Activated CD8-positive, alpha-beta memory T cell treated with anti-CD3 and anti-CD28 coated beads for 24 hours (primary cell): Measurements from ENCODE around the gene PRKAG1.

Experiments
- DNase-seq: peaks from one replicate; pipeline ENCODE4 v3.0.0-alpha.2; 2020

Gene PRKAG1

DNA sequence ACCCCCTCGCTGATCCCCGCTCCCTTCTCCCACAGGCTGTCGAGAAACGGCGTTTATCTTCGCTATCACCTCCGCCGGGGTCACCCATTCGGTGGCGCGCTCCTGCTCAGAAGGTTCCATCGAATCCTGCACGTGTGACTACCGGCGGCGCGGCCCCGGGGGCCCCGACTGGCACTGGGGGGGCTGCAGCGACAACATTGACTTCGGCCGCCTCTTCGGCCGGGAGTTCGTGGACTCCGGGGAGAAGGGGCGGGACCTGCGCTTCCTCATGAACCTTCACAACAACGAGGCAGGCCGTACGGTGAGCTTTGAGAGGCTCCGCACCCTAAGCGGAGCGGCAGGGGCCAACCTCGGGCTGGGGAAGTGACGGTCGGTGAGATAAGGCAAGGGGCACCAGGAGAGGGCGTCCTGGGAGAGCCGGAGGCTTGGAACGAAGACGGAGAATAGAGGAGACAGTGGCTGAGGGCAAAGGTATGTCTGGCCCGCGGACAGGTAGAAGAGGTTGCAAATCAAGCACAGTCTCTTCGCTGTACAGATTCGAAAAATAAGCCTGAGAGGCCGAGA lies 38.1 kb downstream of the PRKAG1 start:
- peak; percentile 73 for DNase-seq

DNA sequence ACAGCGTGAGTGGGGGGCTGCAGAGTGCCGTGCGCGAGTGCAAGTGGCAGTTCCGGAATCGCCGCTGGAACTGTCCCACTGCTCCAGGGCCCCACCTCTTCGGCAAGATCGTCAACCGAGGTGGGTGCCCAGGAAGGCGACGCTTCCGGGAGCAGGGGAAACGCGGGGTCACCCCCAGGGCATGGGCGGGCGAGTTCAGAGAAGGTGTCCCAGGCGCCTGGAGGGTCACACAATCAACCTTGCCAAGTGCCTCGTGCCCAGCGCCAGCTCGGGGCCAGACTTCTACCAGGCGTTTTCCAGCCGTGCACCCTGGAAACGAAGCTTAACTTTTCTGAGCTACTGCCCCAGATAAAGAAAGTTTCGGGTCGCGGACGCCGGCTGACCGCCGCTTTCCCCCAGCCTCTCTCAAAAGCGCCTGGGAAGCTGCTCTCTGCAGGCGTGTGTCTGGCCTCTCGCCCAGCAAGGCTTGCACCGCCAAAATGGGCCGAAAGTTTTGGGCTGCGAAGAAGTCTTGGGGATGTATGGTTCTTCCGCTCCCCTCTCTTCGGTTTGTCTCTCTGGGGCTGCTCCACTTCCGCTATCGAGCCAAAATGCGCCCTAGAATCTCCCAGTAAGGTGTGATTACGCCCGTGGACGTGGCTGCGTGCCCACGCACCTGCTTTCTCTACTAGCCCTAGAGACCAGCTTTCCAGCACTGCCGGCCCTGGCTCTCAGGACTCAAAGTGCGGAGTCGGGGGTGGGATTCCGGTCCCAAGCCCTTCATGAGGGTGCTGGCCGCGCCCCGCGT lies 38.8 kb downstream of the PRKAG1 start:
- peak; percentile 72 for DNase-seq

DNA sequence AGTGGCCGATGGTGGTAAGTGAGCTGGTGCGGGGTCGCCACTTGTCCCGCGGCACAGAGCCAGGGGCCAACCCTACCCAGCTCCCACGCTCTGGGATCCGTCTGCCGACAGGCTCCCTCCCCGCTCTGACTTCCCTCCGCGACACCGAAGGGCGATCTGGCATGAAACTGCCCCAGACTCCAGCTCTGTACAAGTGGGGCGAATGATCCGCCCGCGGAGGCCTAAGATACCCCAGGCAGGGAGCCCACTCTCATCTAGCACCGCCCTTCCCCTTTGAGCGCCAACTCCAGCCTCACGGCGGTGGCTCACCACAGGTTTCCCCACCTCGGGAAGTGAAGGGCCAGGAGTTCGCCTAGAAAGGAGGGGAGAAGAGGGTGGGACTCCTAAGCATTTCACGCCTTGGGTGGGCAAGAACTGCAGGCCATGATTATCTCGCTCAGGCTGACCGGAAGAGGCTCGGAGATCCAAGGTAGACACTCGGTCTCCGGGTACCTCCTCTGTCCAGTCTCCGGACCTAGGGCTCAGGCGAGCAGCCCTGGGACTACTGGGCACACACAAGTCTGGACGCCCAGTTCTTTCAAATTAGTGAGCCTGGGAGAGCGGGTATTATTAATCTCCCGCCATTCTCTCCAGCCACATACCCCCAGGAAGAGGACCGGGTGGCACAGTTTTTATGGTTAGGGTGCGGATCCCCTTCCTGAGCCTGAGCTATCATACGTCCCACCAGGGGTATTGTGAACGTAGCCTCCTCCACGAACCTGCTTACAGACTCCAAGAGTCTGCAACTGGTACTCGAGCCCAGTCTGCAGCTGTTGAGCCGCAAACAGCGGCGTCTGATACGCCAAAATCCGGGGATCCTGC lies 39.6 kb downstream of the PRKAG1 start:
- DNase-seq = peak; percentile 71

DNA sequence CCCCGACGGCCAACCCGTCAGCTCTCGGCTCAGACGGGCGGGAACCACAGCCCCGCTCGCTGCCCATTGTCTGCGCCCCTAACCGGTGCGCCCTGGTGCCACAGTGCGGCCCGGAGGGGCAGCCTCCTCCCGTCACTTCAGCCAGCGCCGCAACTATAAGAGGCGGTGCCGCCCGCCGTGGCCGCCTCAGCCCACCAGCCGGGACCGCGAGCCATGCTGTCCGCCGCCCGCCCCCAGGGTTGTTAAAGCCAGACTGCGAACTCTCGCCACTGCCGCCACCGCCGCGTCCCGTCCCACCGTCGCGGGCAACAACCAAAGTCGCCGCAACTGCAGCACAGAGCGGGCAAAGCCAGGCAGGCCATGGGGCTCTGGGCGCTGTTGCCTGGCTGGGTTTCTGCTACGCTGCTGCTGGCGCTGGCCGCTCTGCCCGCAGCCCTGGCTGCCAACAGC lies 40.3 kb downstream of the PRKAG1 start, which contains the start of gene WNT1:
Gene WNT1, plus strand, starts transcription at position 32 of the 450 bp plus-strand sequence. Its CDS starts 329 bp downstream, at position 361.
- DNase-seq = peak; percentile 70

DNA sequence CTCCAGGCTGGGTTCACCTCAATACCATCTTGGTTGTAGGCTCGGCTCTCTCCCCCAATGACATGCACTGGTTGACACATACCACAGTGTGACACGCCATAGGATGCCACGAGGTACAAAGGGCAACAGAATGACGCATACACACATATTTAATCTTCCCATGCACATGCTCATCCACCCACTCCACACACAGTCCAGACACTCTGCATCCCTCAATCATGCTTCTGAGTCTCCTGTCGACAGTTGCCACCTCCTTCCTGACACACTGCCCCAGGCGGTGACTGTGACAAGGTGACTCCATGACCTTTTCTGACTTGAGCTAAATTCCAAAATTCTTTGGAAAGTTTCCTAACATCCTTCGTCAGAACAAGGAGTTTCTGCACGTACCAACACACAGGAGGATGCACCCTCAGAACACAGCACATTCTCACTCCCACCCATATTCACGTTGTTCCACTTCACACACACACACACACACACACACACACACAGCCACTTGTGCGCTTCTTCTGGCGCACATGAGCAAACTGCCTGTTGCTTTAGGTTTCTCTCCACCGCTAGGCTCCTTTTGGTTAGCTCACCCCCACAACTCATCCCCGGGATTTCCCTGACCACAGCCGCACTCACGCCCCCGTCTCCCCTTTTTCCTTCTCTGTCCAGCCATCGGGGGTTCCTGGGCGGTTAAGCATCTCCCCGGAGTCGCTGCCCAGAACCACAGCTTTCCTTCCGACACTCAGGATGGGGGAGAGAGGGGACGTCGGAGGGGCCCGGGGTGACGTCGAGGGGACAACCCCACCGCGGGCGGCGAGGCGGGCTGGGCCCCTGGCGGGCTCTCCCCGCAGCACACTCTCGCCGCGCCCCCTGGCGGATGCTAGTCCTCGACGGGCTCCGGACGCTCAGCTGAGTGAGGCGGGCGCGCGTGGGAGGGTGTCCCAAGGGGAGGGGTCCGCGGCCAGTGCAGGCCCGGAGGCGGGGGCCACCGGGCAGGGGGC lies 41.0 kb downstream of the PRKAG1 start:
- DNase-seq = peak; percentile 93

DNA sequence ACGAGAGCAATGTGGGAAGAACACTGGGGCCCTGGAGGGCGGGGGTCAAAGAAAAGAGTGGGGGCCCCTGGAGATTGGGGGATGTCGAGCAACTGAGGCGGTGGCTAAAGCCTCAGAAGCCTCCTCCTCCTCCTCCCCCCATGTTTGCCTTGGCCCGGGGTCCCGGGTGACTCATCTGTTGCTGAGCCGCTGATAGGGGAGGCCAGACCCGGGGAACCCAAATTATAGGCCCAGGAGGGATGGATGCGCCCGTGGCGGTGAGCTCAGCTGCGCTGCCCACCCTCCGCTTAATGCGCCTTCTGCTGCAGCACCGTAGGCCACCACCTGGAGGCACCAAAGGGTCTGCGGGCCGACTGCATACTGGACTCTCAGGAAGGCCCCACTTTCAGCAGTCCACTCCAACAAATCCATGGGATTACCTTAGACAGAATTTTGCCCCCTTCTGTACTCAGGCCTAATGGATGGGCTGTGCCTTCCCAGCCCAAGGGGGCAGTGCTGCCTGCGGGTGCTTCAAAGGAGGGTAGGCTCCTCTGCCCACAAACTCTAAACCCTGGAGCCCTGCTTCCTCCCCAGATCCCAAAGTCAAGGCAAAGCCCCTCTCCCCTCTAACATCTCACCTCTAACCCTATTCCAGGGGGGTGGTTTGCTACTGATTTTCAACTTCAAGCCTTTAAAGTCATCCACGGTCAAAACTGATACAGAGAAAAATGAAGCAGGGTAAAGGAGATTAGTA lies 44.5 kb downstream of the PRKAG1 start:
- peak; percentile 73 for DNase-seq

DNA sequence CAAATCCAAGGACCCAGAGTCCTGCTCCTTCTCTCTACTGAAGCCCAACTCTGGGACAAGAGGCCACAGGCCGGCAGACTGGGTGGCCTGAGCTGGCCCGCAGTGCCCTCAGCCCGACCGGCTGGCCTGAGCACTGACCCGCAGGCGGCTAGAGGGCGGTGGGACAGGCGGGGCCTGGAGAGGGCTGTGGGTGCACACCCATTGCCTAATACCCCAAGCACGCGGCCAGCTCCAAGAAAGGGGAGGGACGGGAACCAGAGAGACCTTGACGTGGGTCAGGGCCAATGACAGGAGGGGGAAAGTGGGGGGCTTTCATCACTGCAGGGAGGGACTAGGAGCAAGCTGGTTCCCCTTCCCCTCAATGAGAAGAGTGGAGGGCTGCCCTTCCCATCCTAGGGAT lies 45.0 kb downstream of the PRKAG1 start:
- DNase-seq = no peak

DNA sequence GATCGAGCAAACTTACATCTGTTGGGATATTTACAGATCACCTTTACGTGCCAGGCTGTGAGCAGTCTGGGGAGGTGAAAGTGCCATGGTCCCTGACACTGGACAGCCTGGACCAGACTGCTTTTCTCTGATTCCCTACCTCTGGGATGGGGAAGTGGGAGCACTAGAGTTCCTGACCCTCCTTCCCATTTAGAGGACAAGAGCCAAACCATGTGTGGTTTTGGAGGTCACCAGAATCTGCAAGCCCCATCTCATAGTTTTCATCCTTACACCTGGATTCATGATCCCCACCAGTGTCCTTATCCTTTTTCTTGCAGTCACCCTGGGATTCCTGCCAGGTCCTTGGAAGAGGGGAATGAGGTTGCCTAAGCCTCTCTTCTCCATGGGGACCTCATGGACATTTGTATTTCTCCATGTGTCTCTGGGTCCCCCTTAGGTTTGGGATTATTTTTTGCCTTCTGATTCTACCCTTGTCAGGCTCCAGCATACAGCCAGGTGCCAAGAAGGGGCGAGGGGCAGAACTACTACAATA lies 45.6 kb downstream of the PRKAG1 start:
- DNase-seq = no peak

DNA sequence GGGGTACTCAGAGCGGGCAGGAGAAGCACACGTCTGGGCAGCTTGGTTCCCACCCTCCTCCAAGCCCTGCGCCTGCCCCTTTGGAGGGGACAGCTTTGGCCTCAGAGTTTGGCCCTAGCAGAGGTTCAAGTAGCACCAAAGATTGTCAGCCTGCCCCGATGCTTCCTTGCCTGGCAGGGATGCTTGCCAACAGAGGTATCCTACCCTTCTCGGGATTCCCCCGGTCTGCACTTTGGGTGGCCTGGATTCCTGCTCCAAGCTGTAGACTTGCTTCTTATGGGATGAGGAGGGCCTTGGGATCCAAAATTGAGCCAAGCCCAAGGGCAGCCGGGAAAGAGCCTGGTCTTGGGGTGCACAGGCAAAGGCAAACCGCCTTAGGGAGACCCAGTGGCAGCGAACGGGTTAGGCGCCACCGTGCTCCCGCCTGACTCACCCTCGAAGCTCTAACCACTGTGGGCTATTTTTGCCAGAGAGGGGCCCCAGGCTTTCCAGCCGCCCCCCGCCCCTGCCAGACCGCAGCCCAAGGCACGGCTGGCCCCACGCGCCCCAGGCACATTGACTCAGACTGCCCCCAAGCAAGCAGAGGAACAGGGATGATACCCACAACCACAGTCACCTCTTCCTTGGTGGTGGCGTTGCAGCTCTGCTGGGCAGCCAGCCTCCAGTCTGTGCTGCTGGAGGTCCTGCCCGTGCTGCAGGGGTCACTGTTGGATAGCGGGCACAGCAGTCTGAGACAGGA lies 46.2 kb downstream of the PRKAG1 start:
- DNase-seq = peak; percentile 76

DNA sequence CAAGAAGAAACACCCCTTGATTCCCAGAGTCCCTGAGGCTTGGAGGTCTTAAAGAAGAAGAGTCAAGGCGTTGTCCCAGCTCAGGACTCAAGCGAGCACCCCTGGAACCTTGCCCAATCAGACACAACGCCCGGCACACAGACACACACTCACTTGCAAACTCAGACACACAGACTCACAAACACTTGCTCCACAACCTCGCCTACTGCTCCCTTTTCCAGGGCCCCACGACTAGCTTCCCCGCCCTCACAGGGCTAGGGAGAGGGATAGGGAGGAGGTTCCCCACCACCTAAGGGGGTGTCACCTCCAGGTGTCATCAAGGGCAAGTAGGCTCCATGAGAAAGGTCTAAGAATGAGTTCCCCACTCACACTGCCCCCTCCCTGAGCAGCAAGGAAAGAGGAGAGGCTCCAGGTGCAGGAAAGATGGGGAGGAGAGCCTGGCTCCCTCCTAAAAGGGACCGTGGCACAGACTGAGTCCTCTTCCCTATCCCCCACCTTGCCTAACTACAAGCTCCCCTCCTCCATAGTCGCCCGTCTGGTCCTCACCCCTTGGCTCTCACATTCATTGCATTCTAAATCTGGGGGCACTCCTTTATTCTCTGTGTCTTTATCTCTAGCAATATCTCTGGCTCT lies 47.8 kb downstream of the PRKAG1 start:
- DNase-seq = peak; percentile 61

DNA sequence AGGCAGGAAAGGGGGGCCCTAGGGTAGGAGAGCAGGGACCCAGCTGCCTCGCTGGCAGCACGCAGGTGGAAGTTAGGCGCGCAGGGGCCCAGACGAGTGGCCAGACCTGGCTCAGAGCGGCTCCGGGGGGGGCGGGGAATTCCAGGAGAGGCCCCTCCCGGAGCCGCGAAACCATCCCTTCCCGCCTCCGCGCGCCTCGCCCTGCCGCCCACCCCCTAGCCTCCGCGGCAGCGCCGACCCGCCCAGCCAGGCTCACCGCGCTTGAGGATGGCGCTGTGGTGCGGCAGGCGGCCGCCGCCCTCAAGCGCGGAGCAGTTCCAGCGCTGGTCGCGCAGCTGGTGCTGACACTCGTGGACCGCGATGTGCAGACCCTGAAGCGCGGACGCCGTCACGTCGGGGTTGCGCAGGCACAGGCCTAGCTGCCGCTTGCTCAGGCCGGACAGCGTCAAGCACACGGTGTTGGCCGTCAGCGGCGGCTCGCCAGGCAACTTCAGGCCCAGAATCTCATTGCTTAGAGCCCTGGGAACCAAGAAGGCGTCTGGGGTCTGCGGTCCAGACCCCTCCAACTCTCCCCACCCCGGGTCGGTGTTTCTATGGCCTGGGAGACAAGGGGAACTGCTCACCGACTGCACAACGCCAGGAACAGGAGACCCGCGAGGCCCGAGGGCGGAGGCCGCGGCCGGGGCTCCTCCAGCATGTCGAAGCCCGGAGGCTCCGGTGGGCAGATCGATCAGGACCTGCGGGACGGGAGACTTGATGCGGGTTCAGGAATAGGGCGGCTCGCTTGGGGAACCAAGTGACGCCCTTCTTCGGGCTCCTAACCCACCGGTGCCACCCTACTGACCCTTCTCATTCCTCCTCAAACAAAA lies 48.5 kb downstream of the PRKAG1 start:
- peak; percentile 72 for DNase-seq

DNA sequence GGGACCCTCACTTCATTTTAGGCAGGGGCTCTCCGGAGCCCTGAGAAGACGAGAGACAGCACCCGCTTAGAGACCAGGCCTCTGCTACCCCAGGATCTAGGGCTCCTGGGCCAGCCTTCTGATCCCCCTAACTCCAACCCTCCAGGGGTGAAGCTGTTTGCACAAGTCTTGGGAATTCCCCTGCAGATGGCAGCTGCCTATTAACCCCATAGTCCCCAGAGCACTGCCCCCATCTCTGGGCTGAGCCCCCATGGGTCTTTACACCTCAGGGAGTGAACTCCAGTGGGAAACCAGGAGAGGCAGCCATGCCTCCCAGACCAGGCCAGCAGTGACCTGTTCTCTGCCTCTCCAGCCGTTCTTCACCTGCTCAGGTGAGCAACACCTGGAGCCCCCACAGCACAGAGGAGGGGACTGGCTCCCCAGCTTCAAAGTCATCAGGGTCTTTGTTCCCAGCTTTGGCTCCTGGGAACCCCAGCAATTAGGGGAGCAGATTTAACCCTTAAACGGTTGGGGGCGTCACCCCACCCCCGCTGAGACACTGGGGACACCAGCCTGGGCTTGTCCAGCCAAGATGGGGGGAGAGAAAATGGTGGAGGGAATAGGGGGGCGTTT lies 49.3 kb downstream of the PRKAG1 start:
- no peak for DNase-seq

DNA sequence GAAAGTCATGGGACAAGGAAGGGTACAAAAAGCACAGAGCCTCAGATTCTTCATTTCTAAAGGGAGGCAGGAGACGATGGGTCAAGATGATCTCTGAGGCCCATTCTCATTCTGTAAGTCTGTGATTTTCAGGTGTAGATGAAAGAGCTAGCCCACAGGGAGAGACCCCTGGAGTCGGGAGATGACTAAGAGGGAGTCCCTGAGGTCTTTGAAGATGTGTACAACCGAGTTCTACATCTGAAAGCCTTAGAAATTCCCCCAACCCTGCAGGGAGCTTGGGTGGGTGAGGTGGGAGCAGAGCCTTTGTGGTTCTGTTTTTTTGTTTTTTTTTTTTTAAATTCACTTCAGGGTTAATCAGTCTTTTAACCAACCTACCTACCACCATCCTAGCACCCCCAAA lies 50.1 kb downstream of the PRKAG1 start:
- no peak for DNase-seq

DNA sequence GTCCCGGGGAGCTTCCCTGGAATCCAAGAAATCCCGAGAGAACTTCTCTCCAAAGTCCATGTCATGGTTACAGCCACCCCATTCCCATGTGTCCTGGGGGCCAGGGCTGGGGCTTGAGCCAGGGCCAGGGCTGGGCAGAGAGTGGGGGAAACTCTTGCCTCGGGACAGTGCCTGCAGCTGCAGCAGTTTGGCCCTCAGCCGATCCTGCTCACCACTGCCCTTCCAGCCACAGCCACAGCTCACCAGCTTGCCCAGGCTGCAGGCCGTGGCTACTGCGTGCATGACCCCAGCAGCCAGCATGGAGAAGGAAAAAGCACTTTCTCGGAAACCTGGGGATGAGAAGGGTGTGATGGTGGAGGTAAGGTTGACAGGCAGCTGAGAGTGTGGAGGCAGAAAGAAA lies 50.6 kb downstream of the PRKAG1 start:
- no peak for DNase-seq

DNA sequence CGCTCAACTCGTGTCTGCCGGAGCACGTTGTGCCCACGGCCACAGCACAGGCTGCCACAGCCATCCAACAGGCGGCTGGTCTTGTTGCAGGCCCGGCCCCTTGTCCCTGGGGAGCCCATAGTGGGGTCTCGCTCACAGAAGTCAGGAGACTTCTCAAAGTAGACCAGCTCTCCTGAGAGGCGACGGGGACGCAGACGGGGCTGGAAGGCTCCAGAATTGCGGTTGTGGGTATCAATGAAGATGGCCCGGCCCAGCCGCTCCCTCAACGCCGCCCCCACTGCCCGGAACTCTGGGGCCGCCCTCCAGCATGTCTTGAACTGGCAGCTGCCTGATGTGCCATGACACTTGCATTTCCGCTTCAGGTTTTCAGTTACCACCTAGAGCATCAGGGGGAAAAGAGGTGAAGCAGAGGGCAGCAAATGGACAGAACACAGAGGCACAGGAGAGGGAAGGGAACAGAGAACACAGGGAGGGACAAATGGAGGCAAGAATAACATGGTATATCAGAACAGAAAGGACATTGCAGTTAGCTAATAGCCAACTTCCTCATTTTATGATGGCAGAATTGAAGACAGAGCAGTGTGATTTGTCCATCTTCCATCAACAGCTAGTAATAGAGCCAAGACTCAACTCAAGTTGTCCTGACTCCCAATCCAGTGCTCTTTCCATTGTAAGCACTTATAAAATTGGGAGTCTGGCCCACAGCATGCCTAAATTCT lies 52.2 kb downstream of the PRKAG1 start:
- no peak for DNase-seq

DNA sequence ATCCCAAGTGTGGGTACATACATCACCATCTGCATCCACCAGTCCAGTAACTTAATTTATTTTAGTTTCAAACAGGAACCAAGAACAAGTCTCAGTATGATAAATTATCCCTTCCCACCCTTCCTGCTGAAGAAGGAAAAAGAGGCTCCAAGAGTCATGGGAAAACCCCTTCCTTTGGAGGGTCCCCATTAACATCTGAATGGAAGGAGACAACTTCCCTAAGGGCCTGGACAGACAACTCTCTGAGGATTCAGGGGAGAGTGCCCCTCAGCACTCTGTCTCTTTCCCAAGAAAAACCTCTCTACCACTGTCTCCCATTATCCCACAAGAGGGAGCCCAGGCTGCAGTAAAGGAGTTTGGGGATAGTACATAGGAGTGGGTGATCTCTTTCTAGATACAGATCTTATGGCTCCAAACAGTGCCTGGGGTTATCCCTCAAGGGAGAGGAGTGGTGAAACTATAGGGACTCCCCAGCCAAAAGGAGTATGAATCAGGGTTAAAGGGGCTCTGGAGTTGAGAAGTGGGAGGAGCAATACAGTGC lies 53.2 kb downstream of the PRKAG1 start:
- no peak for DNase-seq

DNA sequence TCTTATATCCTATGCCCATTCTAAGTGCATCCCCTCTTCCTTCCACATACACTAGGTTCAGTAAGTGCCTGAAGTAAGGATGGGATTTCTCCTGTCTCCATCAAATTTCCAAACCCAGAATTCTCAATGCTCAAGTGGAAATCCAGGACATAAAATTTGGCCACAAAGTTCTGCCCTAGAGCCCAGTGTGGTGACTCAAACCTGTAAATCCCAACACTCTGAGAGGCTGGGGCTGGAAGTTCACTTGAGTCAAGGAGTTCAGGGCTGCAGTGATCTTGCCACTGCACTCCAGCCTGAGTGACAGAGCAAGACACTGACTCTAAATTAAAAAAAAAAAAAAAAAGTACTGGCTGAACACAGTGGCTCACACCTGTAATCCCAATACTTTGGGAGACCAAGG lies 56.8 kb downstream of the PRKAG1 start:
- DNase-seq = no peak

DNA sequence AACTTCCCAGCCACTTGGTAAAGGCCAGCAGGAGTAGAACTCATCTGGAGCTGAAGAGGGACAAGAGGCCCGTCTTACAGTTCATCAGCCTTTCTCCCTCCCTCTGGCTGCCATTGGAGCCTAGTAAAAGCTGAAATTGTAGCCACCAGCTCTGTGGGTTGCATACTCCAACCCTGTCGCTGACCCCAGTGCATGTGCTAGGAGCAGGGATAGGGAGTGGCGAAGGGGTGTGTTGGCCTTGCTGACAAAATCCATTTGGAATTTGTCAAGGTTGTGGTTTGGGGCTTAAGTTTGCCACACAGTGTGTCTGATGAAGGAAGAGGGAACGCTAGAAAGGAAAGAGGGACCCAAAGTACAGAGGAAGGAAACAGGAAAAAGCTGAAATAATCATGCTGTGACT lies 57.2 kb downstream of the PRKAG1 start:
- DNase-seq = no peak
